ENCODE measurements around the gene ABAT.
"Not testable (repeated sequence)": the region's sequence is repeated elsewhere in the genome, so short reads cannot be mapped to it uniquely, and the experiment has no call there.

ABAT gene

DNA sequence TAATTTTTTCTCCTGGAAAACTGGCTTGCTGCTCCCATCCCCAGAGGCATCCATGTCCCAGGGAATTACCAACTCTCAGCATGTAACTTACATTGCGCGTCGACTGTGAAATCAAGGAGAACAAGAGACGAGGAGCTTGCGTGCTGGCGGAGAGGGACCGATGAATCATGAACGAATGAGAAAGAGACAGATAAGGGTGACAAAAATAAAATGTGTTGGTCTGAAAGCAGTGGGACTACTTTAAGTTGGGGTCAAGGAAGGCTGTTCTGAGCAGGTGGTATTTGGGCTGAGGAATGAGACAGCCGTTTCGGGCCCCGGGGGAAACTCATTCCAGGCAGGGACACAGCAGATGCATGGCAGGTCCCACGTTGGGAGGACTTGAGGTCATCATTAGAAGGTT is 22.5 kb downstream of the ABAT start:
- H3K9ac ChIP-seq (ENCODE audit: low read depth in 1 of 2, low read length in 2 of 2), result no peak overlapping the region
- no peak overlapping the region for H3K27ac ChIP-seq (ENCODE audit: low read depth, low read length)
- H3K4me3 ChIP-seq (ENCODE audit: low read depth in 1 of 2, low read length in 2 of 2), result no peak overlapping the region
- no peaks in the 10 kb centered on the region for H3K27me3 ChIP-seq (ENCODE audit: control insufficient read depth in 1 of 2, insufficient read depth in 2 of 2, low read length in 2 of 2)
- H3K4me1 ChIP-seq (ENCODE audit: control insufficient read depth in 1 of 2, insufficient read depth in 2 of 2, low read length in 2 of 2), result peaks cover 8 to 11% of the 10 kb centered on the region in 2 donors
- H3K36me3 ChIP-seq (ENCODE audit: control insufficient read depth in 1 of 2, insufficient read depth in 2 of 2, low read length in 2 of 2), result peaks cover 0 to 4% of the 10 kb centered on the region in 2 donors
- H3K9me3 ChIP-seq (ENCODE audit: control insufficient read depth in 1 of 2, low read length in 2 of 2), result no peaks in the 10 kb centered on the region

DNA sequence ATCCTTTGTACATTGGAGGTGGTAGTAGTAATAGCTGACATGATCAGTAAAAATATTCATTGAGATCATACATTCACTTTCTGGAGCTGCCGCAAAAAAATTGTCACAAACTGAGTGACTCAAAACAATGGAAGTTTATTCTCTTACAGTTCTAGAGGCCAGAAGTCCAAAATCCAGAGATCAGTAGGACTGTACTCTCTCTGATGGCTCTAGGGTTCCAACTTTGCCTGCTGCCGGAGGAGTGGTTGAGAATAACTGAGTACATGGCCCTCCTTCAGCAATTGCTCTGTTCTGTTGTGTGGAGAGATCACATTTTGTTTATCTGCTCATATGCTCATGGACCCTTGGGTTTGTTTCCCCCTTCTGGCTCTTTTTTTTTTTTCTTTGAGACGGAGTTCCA is 23.5 kb downstream of the ABAT start:
- H3K27me3 ChIP-seq (ENCODE audit: control insufficient read depth in 1 of 2, insufficient read depth in 2 of 2, low read length in 2 of 2), result no peaks in the 10 kb centered on the region
- H3K4me3 ChIP-seq (ENCODE audit: low read depth in 1 of 2, low read length in 2 of 2), result no peak overlapping the region
- peaks cover 0 to 4% of the 10 kb centered on the region in 2 donors for H3K36me3 ChIP-seq (ENCODE audit: control insufficient read depth in 1 of 2, insufficient read depth in 2 of 2, low read length in 2 of 2)
- H3K9ac ChIP-seq (ENCODE audit: low read depth in 1 of 2, low read length in 2 of 2), result no peak overlapping the region
- no peaks in the 10 kb centered on the region for H3K9me3 ChIP-seq (ENCODE audit: control insufficient read depth in 1 of 2, low read length in 2 of 2)
- no peak overlapping the region for H3K27ac ChIP-seq (ENCODE audit: low read depth, low read length)
- peaks cover 0 to 3% of the 10 kb centered on the region in 2 donors for H3K4me1 ChIP-seq (ENCODE audit: control insufficient read depth in 1 of 2, insufficient read depth in 2 of 2, low read length in 2 of 2)

DNA sequence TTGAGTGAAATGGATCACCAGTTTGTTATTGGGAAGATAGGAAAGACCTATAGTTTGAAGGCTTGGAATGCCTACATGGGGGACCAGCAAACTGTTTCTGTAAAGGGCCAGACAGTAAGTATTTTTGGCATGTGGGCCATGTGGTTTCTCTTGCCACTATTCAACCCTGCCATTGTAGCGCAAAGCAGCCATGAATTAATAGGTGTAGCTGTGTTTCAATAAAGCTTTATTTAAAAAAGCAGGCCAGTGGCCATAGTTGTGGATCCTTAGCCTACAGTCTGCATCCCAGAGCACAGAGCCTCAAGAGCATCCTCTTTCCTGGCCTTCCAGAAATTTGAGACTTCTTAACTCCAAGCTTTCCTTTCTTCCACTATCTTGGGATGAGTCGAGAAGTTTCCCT is 29.3 kb downstream of the ABAT start:
- Histone ChIP-seq H3K36me3 (ENCODE audit: control insufficient read depth in 1 of 2, insufficient read depth in 2 of 2, low read length in 2 of 2) (no peaks in the 10 kb centered on the region), H3K4me3 (ENCODE audit: low read depth in 1 of 2, low read length in 2 of 2) (no peak overlapping the region), H3K9me3 (ENCODE audit: control insufficient read depth in 1 of 2, low read length in 2 of 2) (no peaks in the 10 kb centered on the region), H3K27ac (ENCODE audit: low read depth, low read length) (no peak overlapping the region), H3K4me1 (ENCODE audit: control insufficient read depth in 1 of 2, insufficient read depth in 2 of 2, low read length in 2 of 2) (no peaks in the 10 kb centered on the region), H3K9ac (ENCODE audit: low read depth in 1 of 2, low read length in 2 of 2) (no peak overlapping the region), H3K27me3 (ENCODE audit: control insufficient read depth in 1 of 2, insufficient read depth in 2 of 2, low read length in 2 of 2) (no peaks in the 10 kb centered on the region)

DNA sequence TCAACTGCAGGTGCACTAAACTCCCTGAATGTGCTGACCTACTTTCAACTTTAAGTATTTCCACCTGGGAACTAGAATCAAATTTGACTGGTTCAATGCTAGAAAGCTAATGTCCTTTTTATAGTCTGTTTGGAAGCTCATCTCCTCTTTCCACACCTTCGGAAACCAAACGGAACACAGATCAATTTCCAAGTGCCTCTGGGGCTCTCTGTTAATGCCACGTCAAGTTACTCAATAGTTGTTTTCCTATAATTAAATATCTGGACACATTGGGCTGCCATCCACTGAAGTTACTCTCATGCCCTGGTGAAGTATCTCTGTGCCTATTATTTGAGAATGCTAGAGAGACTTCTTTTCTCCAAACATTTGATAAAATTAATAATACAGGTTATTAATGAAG is 29.7 kb downstream of the ABAT start:
- H3K27ac ChIP-seq (ENCODE audit: low read depth, low read length), result no peak overlapping the region
- H3K4me1 ChIP-seq (ENCODE audit: control insufficient read depth in 1 of 2, insufficient read depth in 2 of 2, low read length in 2 of 2), result no peaks in the 10 kb centered on the region
- no peak overlapping the region for H3K4me3 ChIP-seq (ENCODE audit: low read depth in 1 of 2, low read length in 2 of 2)
- no peaks in the 10 kb centered on the region for H3K36me3 ChIP-seq (ENCODE audit: control insufficient read depth in 1 of 2, insufficient read depth in 2 of 2, low read length in 2 of 2)
- no peaks in the 10 kb centered on the region for H3K9me3 ChIP-seq (ENCODE audit: control insufficient read depth in 1 of 2, low read length in 2 of 2)
- no peaks in the 10 kb centered on the region for H3K27me3 ChIP-seq (ENCODE audit: control insufficient read depth in 1 of 2, insufficient read depth in 2 of 2, low read length in 2 of 2)
- no peak overlapping the region for H3K9ac ChIP-seq (ENCODE audit: low read depth in 1 of 2, low read length in 2 of 2)

DNA sequence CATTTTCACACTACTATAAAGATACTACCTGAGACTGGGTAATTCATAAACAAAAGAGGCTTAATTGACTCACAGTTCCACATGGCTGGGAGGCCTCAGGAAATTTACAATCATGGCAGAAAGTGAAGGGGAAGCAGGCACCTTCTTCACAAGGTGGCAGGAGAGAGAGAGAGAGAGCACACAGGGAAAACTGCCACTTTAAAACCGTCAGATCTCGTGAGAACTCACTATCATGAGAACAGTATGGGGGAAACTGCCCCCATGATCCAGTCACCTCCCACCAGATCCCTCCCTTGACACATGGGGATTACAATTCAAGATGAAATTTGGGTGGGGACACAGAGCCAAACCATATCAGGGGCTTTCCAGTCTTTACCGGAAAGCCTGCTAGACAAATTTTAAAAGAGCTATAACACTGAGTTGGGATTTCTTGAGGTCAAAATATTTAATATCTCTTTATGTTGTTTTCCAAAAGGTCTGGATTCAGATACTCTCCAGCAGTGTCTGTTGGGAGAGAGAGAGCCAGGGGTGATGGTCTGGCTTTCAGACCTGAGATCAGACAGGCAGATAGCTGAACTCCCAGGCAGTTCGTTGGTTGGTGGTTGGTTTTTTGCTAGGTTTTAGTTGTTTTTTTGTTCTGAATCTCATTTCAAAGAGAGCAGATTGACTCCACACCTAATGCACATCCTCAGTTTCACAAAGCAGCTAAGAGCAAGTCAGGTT is 30.8 kb downstream of the ABAT start:
- not testable (repeated sequence) for H3K9me3 ChIP-seq (ENCODE audit: control insufficient read depth in 1 of 2, low read length in 2 of 2); H3K4me1 ChIP-seq (ENCODE audit: control insufficient read depth in 1 of 2, insufficient read depth in 2 of 2, low read length in 2 of 2); H3K27ac ChIP-seq (ENCODE audit: low read depth, low read length); H3K9ac ChIP-seq (ENCODE audit: low read depth in 1 of 2, low read length in 2 of 2); H3K36me3 ChIP-seq (ENCODE audit: control insufficient read depth in 1 of 2, insufficient read depth in 2 of 2, low read length in 2 of 2); H3K27me3 ChIP-seq (ENCODE audit: control insufficient read depth in 1 of 2, insufficient read depth in 2 of 2, low read length in 2 of 2); H3K4me3 ChIP-seq (ENCODE audit: low read depth in 1 of 2, low read length in 2 of 2)

DNA sequence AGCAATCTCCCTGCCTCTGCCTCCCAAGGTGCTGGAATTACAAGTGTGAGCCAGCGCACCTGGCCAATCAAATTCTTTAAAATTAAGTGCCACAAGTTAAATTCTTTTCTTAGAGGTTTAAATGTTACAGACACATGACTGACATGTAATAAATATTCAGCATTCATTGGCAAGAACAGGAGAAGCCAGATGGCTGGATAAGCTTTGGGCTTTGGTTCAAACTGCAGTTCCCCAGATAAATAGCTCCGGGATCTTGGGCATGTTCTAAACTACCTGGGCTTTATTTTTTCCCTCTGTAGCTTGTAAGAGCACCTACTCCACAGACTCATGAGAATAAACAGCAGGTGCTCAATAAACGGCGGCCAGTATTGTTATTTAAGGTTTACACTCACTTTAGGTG is 34.1 kb downstream of the ABAT start:
- Histone ChIP-seq H3K4me3 (ENCODE audit: low read depth in 1 of 2, low read length in 2 of 2) (no peak overlapping the region), H3K27ac (ENCODE audit: low read depth, low read length) (no peak overlapping the region), H3K9me3 (ENCODE audit: control insufficient read depth in 1 of 2, low read length in 2 of 2) (no peaks in the 10 kb centered on the region), H3K4me1 (ENCODE audit: control insufficient read depth in 1 of 2, insufficient read depth in 2 of 2, low read length in 2 of 2) (no peaks in the 10 kb centered on the region), H3K36me3 (ENCODE audit: control insufficient read depth in 1 of 2, insufficient read depth in 2 of 2, low read length in 2 of 2) (no peaks in the 10 kb centered on the region), H3K9ac (ENCODE audit: low read depth in 1 of 2, low read length in 2 of 2) (no peak overlapping the region), H3K27me3 (ENCODE audit: control insufficient read depth in 1 of 2, insufficient read depth in 2 of 2, low read length in 2 of 2) (no peaks in the 10 kb centered on the region)

GRCh38 chr16:8712589-8713361 is 38.4 kb downstream of the ABAT start:
- H3K4me1 ChIP-seq (ENCODE audit: control insufficient read depth in 1 of 2, insufficient read depth in 2 of 2, low read length in 2 of 2), result no peaks in the 10 kb centered on the region
- H3K36me3 ChIP-seq (ENCODE audit: control insufficient read depth in 1 of 2, insufficient read depth in 2 of 2, low read length in 2 of 2), result peaks cover 6% of the 10 kb centered on the region in 2 donors
- H3K27ac ChIP-seq (ENCODE audit: low read depth, low read length), result no peak overlapping the region
- H3K9me3 ChIP-seq (ENCODE audit: control insufficient read depth in 1 of 2, low read length in 2 of 2), result peaks cover 0 to 5% of the 10 kb centered on the region in 2 donors
- H3K4me3 ChIP-seq (ENCODE audit: low read depth in 1 of 2, low read length in 2 of 2), result no peak overlapping the region
- no peaks in the 10 kb centered on the region for H3K27me3 ChIP-seq (ENCODE audit: control insufficient read depth in 1 of 2, insufficient read depth in 2 of 2, low read length in 2 of 2)
- H3K9ac ChIP-seq (ENCODE audit: low read depth in 1 of 2, low read length in 2 of 2), result no peak overlapping the region

DNA sequence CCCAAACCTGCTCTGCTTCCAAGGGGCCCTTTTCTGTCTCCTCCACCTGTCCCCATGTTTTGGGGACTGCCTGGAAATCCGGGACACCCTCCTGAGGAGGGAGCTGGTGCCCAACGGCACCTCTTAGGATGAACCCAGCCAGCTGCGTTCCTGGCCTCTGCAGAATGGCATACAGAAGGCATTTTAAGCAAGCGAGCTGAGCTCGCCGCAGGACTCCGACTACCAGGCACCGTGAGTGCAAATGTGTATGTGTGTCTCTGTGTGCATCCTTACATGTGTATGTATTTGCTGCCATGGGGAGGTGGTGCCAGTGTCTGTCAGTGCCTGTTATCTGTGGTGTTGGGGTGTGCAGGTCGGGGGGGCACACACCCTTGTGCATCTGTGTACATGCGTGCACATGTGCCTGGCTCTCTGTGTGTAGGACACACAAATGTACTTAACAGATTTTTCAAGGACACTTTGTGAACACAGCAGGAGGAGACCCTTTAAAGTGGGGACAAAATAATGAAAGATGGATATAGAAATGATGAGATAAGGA is 39.3 kb downstream of the ABAT start:
- no peak overlapping the region for H3K4me3 ChIP-seq (ENCODE audit: low read depth in 1 of 2, low read length in 2 of 2)
- no peak overlapping the region for H3K27ac ChIP-seq (ENCODE audit: low read depth, low read length)
- H3K4me1 ChIP-seq (ENCODE audit: control insufficient read depth in 1 of 2, insufficient read depth in 2 of 2, low read length in 2 of 2), result no peaks in the 10 kb centered on the region
- no peaks in the 10 kb centered on the region for H3K27me3 ChIP-seq (ENCODE audit: control insufficient read depth in 1 of 2, insufficient read depth in 2 of 2, low read length in 2 of 2)
- peaks cover 6 to 8% of the 10 kb centered on the region in 2 donors for H3K36me3 ChIP-seq (ENCODE audit: control insufficient read depth in 1 of 2, insufficient read depth in 2 of 2, low read length in 2 of 2)
- no peak overlapping the region for H3K9ac ChIP-seq (ENCODE audit: low read depth in 1 of 2, low read length in 2 of 2)
- H3K9me3 ChIP-seq (ENCODE audit: control insufficient read depth in 1 of 2, low read length in 2 of 2), result peaks cover 0 to 5% of the 10 kb centered on the region in 2 donors

DNA sequence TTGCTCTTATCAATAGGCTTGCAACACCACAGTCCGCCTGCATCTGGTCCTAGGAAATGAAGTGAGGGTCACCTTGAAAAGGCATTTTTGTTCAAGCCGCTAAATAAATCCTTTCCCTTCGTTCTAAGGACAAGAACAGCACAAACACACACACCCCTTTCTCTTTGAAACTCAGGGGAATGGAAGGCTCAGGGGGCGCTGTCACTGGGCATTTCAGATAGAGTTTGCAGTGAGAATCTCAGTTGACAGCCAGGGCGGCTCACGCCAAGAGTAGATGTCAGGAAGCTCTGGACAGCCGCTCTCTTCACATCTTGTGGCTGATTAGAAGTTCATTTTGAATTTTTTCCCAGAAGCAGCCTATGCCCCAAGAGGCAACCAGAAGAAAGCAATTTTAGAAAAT is 39.8 kb downstream of the ABAT start:
- peaks cover 0 to 5% of the 10 kb centered on the region in 2 donors for H3K9me3 ChIP-seq (ENCODE audit: control insufficient read depth in 1 of 2, low read length in 2 of 2)
- no peak overlapping the region for H3K4me3 ChIP-seq (ENCODE audit: low read depth in 1 of 2, low read length in 2 of 2)
- no peaks in the 10 kb centered on the region for H3K4me1 ChIP-seq (ENCODE audit: control insufficient read depth in 1 of 2, insufficient read depth in 2 of 2, low read length in 2 of 2)
- peaks cover 6 to 8% of the 10 kb centered on the region in 2 donors for H3K36me3 ChIP-seq (ENCODE audit: control insufficient read depth in 1 of 2, insufficient read depth in 2 of 2, low read length in 2 of 2)
- H3K27me3 ChIP-seq (ENCODE audit: control insufficient read depth in 1 of 2, insufficient read depth in 2 of 2, low read length in 2 of 2), result no peaks in the 10 kb centered on the region
- H3K27ac ChIP-seq (ENCODE audit: low read depth, low read length), result no peak overlapping the region
- no peak overlapping the region for H3K9ac ChIP-seq (ENCODE audit: low read depth in 1 of 2, low read length in 2 of 2)

DNA sequence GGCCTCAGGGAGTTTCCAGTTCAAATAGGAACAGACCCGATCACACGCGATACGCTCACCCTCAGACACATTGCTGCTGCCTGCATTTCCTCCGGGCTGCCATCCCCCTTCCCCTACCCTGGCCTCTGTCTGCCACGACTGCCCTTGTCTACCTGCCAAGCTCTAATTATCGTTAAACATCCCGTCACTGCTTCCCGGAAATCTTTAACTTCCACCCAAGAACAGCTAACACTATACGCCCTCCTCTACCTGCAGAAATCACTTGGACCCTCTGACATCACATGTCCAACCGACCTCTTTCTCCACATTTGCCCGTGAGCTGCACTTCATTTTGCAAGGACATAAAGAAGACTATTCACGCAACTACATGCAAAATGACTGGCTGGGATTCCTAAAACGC is 40.4 kb downstream of the ABAT start:
- peaks cover 0 to 5% of the 10 kb centered on the region in 2 donors for H3K9me3 ChIP-seq (ENCODE audit: control insufficient read depth in 1 of 2, low read length in 2 of 2)
- no peak overlapping the region for H3K9ac ChIP-seq (ENCODE audit: low read depth in 1 of 2, low read length in 2 of 2)
- H3K4me3 ChIP-seq (ENCODE audit: low read depth in 1 of 2, low read length in 2 of 2), result no peak overlapping the region
- no peak overlapping the region for H3K27ac ChIP-seq (ENCODE audit: low read depth, low read length)
- peaks cover 6 to 8% of the 10 kb centered on the region in 2 donors for H3K36me3 ChIP-seq (ENCODE audit: control insufficient read depth in 1 of 2, insufficient read depth in 2 of 2, low read length in 2 of 2)
- no peaks in the 10 kb centered on the region for H3K27me3 ChIP-seq (ENCODE audit: control insufficient read depth in 1 of 2, insufficient read depth in 2 of 2, low read length in 2 of 2)
- no peaks in the 10 kb centered on the region for H3K4me1 ChIP-seq (ENCODE audit: control insufficient read depth in 1 of 2, insufficient read depth in 2 of 2, low read length in 2 of 2)

All from duodenal mucosa (tissue), 2 donors.